WTC11 (cell line): ENCODE results near the gene ERCC8. TPM values are rescaled to one million over a fixed set of nuclear protein-coding genes. Genes with fewer than 3 reads are reported as not detected.

Experiments used
- ATAC-seq: fragments of 200-7000 bp; cut with Tn5 transposase; 2 replicates; pipeline ENCODE4 v1.10.0; 2021; ENCODE audit warnings: mild to moderate bottlenecking, moderate library complexity
- CTCF ChIA-PET: fragments of 300-600 bp; sonication (Branson Sonifier 250); formaldehyde crosslinking; loops from one replicate; lab custom pipeline; 2021; ENCODE audit warnings: antibody characterized with exemption; lab: Charles Lee
- POLR2A ChIA-PET: fragments of 350-600 bp; sonication (Branson Sonifier 250); formaldehyde crosslinking; loops from one replicate; lab custom pipeline; 2021; ENCODE audit warnings: antibody characterized with exemption; lab: Charles Lee
- DNase-seq: peaks from one replicate; pipeline ENCODE4 v3.0.0; 2021; ENCODE audit warnings: low spot score
- H3K27ac Mint-ChIP-seq: 2 replicates; pipeline ENCODE4 v1.8.0; 2021; ENCODE audit warnings: mixed read lengths
- H3K27me3 Mint-ChIP-seq: 2 replicates; pipeline ENCODE4 v1.8.0; 2021; ENCODE audit warnings: low read depth, mild to moderate bottlenecking, moderate library complexity, mixed read lengths
- H3K36me3 Mint-ChIP-seq: 2 replicates; pipeline ENCODE4 v1.8.0; 2021; ENCODE audit warnings: mixed read lengths
- H3K4me1 Mint-ChIP-seq: 2 replicates; pipeline ENCODE4 v1.8.0; 2022; ENCODE audit warnings: mixed read lengths
- H3K4me3 Mint-ChIP-seq: 2 replicates; pipeline ENCODE4 v1.8.0; 2021; ENCODE audit warnings: mild to moderate bottlenecking, moderate library complexity, mixed read lengths
- H3K9me3 Mint-ChIP-seq: 2 replicates; pipeline ENCODE4 v1.8.0; 2021; ENCODE audit warnings: mixed read lengths
- CREB1 ChIP-seq: sonication (generic); formaldehyde crosslinking; IDR thresholded peaks from 2 replicates; pipeline ENCODE4 v1.8.0; 2023; ENCODE audit warnings: mild to moderate bottlenecking, missing genetic modification reagents
- CREM ChIP-seq: sonication (generic); formaldehyde crosslinking; IDR thresholded peaks from 2 replicates; pipeline ENCODE4 v1.8.1; 2022; ENCODE audit warnings: mild to moderate bottlenecking, missing genetic modification reagents, moderate library complexity
- GRHL2 ChIP-seq: fragments of 250-450 bp; sonication (Bioruptor Pico); IDR thresholded peaks from 2 replicates; pipeline ENCODE4 v1.8.0; 2022; ENCODE audit warnings: mild to moderate bottlenecking, moderate library complexity; ENCODE audit not compliant: insufficient replicate concordance, severe bottlenecking
- JUN ChIP-seq: sonication (generic); formaldehyde crosslinking; IDR thresholded peaks from 2 replicates; pipeline ENCODE4 v1.8.0; 2023; ENCODE audit warnings: mild to moderate bottlenecking, missing genetic modification reagents
- KAT7 ChIP-seq: sonication (generic); formaldehyde crosslinking; IDR thresholded peaks from 2 replicates; pipeline ENCODE4 v1.8.1; 2023; ENCODE audit warnings: missing genetic modification reagents, mild to moderate bottlenecking, borderline replicate concordance
- NR1H2 ChIP-seq: sonication (generic); formaldehyde crosslinking; IDR thresholded peaks from 2 replicates; pipeline ENCODE4 v1.9.0; 2021; ENCODE audit warnings: mild to moderate bottlenecking, moderate library complexity, missing genetic modification reagents
- SMAD3 ChIP-seq: sonication (generic); formaldehyde crosslinking; IDR thresholded peaks from 2 replicates; pipeline ENCODE4 v1.8.0; 2022; ENCODE audit warnings: missing genetic modification reagents, mild to moderate bottlenecking, borderline replicate concordance
- ZNF396 ChIP-seq: fragments of 250-450 bp; sonication (Bioruptor Pico); IDR thresholded peaks from 2 replicates; pipeline ENCODE4 v1.8.0; 2021; ENCODE audit warnings: mild to moderate bottlenecking, moderate library complexity, borderline replicate concordance
- total RNA-seq: library from RNA; stranded (reverse); gene quantifications from 3 replicates; pipeline ENCODE4 v1.2.3, GENCODE V29; 2021
- TF ChIP-seq, protein P1 (sequence below): sonication (generic); formaldehyde crosslinking; IDR thresholded peaks from 2 replicates; pipeline ENCODE4 v1.8.1; 2023; ENCODE audit warnings: mild to moderate bottlenecking, moderate library complexity, missing genetic modification reagents
- TF ChIP-seq, protein P2 (sequence below): sonication (generic); formaldehyde crosslinking; IDR thresholded peaks from 2 replicates; pipeline ENCODE4 v1.8.1; 2022; ENCODE audit warnings: mild to moderate bottlenecking, moderate library complexity, missing genetic modification reagents
- TF ChIP-seq, protein P3 (sequence below): sonication (generic); formaldehyde crosslinking; IDR thresholded peaks from 2 replicates; pipeline ENCODE4 v1.8.0; 2022; ENCODE audit warnings: mild to moderate bottlenecking, missing genetic modification reagents
- TF ChIP-seq, protein P4 (sequence below): sonication (generic); formaldehyde crosslinking; IDR thresholded peaks from 2 replicates; pipeline ENCODE4 v1.8.1; 2023; ENCODE audit warnings: mild to moderate bottlenecking, missing genetic modification reagents
- TF ChIP-seq, protein P5 (sequence below): sonication (generic); formaldehyde crosslinking; IDR thresholded peaks from 2 replicates; pipeline ENCODE4 v1.8.0; 2022; ENCODE audit warnings: mild to moderate bottlenecking, missing genetic modification reagents
- TF ChIP-seq, protein P6 (sequence below): sonication (generic); formaldehyde crosslinking; IDR thresholded peaks from 2 replicates; pipeline ENCODE4 v1.8.1; 2023; ENCODE audit warnings: mild to moderate bottlenecking, missing genetic modification reagents, moderate library complexity
- TF ChIP-seq, protein P7 (sequence below): sonication (generic); formaldehyde crosslinking; IDR thresholded peaks from 2 replicates; pipeline ENCODE4 v1.8.0; 2022; ENCODE audit warnings: missing genetic modification reagents

Gene ERCC8
- total RNA-seq, 1 experiment from 2014 or later, result 14.6 TPM

DNA sequence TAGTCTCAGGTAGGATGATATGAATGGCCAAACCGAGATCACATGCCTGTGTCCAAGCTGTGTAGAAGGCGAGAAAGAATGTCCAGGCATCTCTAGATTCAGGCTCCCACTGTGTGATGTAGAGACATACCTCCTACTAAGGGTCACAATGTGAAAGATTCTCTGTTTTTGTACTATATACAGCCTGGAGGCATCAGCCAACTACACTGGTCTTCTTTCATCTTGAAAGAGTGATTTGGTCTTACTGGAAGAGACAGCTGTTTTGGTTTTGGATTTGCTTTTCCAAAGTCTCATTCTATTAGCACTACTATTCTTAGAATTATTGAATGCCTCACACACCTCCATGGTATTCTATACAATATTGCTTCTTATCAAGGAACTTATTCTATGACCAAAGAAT is 26.4 kb downstream of the ERCC8 start:
- Mint-ChIP-seq H3K9me3 (peaks cover 4% of the 10 kb centered on the region), H3K27me3 (no peaks in the 10 kb centered on the region), H3K27ac (no peak overlapping the region), H3K4me1 (no peaks in the 10 kb centered on the region), H3K36me3 (peaks cover 21% of the 10 kb centered on the region), H3K4me3 (no peak overlapping the region)
- POLR2A ChIA-PET, result no interaction called here
- TF ChIP-seq KAT7, result no peak
- TF ChIP-seq, protein P1, sequence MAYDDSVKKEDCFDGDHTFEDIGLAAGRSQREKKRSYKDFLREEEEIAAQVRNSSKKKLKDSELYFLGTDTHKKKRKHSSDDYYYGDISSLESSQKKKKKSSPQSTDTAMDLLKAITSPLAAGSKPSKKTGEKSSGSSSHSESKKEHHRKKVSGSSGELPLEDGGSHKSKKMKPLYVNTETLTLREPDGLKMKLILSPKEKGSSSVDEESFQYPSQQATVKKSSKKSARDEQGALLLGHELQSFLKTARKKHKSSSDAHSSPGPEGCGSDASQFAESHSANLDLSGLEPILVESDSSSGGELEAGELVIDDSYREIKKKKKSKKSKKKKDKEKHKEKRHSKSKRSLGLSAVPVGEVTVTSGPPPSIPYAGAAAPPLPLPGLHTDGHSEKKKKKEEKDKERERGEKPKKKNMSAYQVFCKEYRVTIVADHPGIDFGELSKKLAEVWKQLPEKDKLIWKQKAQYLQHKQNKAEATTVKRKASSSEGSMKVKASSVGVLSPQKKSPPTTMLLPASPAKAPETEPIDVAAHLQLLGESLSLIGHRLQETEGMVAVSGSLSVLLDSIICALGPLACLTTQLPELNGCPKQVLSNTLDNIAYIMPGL (CRISPR knock-in tag), result no peak
- TF ChIP-seq NR1H2, result no peak
- TF ChIP-seq, protein P2, sequence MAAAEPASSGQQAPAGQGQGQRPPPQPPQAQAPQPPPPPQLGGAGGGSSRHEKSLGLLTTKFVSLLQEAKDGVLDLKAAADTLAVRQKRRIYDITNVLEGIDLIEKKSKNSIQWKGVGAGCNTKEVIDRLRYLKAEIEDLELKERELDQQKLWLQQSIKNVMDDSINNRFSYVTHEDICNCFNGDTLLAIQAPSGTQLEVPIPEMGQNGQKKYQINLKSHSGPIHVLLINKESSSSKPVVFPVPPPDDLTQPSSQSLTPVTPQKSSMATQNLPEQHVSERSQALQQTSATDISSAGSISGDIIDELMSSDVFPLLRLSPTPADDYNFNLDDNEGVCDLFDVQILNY, result no peak
- TF ChIP-seq, protein P3, sequence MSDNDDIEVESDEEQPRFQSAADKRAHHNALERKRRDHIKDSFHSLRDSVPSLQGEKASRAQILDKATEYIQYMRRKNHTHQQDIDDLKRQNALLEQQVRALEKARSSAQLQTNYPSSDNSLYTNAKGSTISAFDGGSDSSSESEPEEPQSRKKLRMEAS (CRISPR knock-in tag), result no peak
- no peak for TF ChIP-seq SMAD3 (CRISPR knock-in tag)
- DNase-seq, result no peak
- no peak for ATAC-seq
- CTCF ChIA-PET, result no interaction called here

DNA sequence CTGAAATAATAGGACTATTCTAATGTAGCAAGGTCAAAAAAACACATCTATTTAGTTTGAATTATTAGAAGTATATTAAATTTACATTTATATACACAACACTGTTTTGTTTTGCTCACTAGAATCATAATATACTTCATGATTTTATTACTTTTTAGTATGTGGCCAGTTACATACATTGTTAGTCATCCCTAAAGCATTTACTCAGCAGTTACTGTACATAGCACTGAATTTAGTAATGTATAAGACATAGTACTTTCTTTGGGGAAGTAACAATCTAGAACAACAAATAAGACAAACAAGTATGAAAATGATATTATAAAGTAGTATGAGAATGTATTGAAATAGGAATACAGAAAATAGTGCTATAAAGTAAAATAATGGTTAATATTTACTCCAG is 28.2 kb downstream of the ERCC8 start:
- TF ChIP-seq, protein P4, sequence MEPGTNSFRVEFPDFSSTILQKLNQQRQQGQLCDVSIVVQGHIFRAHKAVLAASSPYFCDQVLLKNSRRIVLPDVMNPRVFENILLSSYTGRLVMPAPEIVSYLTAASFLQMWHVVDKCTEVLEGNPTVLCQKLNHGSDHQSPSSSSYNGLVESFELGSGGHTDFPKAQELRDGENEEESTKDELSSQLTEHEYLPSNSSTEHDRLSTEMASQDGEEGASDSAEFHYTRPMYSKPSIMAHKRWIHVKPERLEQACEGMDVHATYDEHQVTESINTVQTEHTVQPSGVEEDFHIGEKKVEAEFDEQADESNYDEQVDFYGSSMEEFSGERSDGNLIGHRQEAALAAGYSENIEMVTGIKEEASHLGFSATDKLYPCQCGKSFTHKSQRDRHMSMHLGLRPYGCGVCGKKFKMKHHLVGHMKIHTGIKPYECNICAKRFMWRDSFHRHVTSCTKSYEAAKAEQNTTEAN (CRISPR knock-in tag), result no peak
- TF ChIP-seq, protein P5, sequence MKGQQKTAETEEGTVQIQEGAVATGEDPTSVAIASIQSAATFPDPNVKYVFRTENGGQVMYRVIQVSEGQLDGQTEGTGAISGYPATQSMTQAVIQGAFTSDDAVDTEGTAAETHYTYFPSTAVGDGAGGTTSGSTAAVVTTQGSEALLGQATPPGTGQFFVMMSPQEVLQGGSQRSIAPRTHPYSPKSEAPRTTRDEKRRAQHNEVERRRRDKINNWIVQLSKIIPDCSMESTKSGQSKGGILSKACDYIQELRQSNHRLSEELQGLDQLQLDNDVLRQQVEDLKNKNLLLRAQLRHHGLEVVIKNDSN (CRISPR knock-in tag), result no peak
- TF ChIP-seq CREB1 (CRISPR knock-in tag) (no peak), CREM (CRISPR knock-in tag) (no peak), JUN (CRISPR knock-in tag) (no peak), GRHL2 (no peak), ZNF396 (no peak)
- TF ChIP-seq, protein P6, sequence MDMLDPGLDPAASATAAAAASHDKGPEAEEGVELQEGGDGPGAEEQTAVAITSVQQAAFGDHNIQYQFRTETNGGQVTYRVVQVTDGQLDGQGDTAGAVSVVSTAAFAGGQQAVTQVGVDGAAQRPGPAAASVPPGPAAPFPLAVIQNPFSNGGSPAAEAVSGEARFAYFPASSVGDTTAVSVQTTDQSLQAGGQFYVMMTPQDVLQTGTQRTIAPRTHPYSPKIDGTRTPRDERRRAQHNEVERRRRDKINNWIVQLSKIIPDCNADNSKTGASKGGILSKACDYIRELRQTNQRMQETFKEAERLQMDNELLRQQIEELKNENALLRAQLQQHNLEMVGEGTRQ (CRISPR knock-in tag), result no peak
- TF ChIP-seq, protein P2, result no peak
- TF ChIP-seq, protein P7, sequence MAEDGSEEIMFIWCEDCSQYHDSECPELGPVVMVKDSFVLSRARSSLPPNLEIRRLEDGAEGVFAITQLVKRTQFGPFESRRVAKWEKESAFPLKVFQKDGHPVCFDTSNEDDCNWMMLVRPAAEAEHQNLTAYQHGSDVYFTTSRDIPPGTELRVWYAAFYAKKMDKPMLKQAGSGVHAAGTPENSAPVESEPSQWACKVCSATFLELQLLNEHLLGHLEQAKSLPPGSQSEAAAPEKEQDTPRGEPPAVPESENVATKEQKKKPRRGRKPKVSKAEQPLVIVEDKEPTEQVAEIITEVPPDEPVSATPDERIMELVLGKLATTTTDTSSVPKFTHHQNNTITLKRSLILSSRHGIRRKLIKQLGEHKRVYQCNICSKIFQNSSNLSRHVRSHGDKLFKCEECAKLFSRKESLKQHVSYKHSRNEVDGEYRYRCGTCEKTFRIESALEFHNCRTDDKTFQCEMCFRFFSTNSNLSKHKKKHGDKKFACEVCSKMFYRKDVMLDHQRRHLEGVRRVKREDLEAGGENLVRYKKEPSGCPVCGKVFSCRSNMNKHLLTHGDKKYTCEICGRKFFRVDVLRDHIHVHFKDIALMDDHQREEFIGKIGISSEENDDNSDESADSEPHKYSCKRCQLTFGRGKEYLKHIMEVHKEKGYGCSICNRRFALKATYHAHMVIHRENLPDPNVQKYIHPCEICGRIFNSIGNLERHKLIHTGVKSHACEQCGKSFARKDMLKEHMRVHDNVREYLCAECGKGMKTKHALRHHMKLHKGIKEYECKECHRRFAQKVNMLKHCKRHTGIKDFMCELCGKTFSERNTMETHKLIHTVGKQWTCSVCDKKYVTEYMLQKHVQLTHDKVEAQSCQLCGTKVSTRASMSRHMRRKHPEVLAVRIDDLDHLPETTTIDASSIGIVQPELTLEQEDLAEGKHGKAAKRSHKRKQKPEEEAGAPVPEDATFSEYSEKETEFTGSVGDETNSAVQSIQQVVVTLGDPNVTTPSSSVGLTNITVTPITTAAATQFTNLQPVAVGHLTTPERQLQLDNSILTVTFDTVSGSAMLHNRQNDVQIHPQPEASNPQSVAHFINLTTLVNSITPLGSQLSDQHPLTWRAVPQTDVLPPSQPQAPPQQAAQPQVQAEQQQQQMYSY, result no peak
- peaks cover 9% of the 10 kb centered on the region for H3K9me3 Mint-ChIP-seq
- CTCF ChIA-PET, result no interaction called here
- POLR2A ChIA-PET, result no interaction called here
- H3K4me1 Mint-ChIP-seq, result no peaks in the 10 kb centered on the region
- peaks cover 34% of the 10 kb centered on the region for H3K36me3 Mint-ChIP-seq
- no peak for DNase-seq
- no peak overlapping the region for H3K4me3 Mint-ChIP-seq
- no peak for ATAC-seq
- no peak overlapping the region for H3K27ac Mint-ChIP-seq
- no peaks in the 10 kb centered on the region for H3K27me3 Mint-ChIP-seq
